Measurements from ENCODE around the gene PGM3.

DNA sequence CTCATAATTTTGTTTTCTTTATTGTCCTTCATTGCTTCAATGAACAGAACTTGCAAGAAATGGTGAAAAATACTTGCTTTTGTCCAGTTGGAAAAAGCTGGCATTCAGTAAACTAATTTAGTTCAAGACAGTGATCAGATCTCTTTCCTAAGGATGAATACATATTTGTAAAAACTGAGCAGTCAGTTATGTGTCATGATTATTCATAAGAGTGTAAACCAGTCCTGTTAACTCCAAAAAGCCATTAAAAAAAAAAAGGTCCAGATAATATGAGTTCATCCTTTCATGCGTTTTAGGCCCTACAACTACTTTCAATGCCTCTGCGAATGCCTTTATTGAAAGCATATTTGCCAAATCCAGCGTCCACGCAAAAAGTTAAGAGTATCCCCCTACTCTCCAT, 609 bp downstream of the PGM3 start:
- TF ChIP-seq CTCF (IDR thresholded peaks at IDR 0.05; ENCODE audit: insufficient read depth, low read length, poor library complexity, severe bottlenecking) (no peak), EZH2phosphoT487 (conservative IDR thresholded peaks at IDR 0.05; ENCODE audit: low read length) (no peak)
